Measurements from ENCODE around the gene WIF1.

The WIF1 gene

DNA sequence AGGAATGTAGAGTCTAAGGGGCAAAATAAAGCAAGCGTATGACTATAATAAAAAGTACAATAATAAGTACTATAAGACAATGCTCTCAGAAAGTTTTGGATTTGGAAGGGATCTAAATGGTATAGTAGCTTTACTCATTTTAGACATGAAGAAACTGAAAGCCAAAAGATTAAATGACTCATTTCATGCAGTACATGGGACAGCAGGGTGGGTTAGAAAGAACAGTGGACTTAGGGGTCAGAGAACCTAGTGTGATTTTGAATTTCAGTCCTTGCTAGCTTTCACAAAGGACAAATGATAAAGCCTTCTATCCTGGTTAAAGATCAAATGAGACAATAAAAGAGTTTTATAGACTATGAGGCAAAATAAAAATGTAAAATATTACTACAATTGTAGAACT, 41.5 kb upstream of the WIF1 start (continued):
- TF ChIP-seq ZNF280D (tag by site-specific recombination; IDR thresholded peaks at IDR 0.05) (no peak), ZNF514 (tag by site-specific recombination; IDR thresholded peaks at IDR 0.05) (no peak), ZNF658 (tag by site-specific recombination; IDR thresholded peaks at IDR 0.05) (no peak), ZNF302 (tag by site-specific recombination; IDR thresholded peaks at IDR 0.05; ENCODE audit: low read depth) (no peak), ZBTB20 (tag by site-specific recombination; IDR thresholded peaks at IDR 0.05) (no peak), ZBTB8A (tag by site-specific recombination; IDR thresholded peaks at IDR 0.05) (no peak), MZF1 (tag by site-specific recombination; IDR thresholded peaks at IDR 0.05; ENCODE audit: borderline replicate concordance) (no peak), ZNF701 (tag by site-specific recombination; IDR thresholded peaks at IDR 0.05) (no peak), ZNF19 (tag by site-specific recombination; IDR thresholded peaks at IDR 0.05; ENCODE audit: low read depth) (no peak)
- TF ChIP-seq, protein P1, sequence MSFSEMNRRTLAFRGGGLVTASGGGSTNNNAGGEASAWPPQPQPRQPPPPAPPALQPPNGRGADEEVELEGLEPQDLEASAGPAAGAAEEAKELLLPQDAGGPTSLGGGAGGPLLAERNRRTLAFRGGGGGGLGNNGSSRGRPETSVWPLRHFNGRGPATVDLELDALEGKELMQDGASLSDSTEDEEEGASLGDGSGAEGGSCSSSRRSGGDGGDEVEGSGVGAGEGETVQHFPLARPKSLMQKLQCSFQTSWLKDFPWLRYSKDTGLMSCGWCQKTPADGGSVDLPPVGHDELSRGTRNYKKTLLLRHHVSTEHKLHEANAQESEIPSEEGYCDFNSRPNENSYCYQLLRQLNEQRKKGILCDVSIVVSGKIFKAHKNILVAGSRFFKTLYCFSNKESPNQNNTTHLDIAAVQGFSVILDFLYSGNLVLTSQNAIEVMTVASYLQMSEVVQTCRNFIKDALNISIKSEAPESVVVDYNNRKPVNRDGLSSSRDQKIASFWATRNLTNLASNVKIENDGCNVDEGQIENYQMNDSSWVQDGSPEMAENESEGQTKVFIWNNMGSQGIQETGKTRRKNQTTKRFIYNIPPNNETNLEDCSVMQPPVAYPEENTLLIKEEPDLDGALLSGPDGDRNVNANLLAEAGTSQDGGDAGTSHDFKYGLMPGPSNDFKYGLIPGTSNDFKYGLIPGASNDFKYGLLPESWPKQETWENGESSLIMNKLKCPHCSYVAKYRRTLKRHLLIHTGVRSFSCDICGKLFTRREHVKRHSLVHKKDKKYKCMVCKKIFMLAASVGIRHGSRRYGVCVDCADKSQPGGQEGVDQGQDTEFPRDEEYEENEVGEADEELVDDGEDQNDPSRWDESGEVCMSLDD (tag by site-specific recombination; IDR thresholded peaks at IDR 0.05), result no peak
- TF ChIP-seq, protein P2, sequence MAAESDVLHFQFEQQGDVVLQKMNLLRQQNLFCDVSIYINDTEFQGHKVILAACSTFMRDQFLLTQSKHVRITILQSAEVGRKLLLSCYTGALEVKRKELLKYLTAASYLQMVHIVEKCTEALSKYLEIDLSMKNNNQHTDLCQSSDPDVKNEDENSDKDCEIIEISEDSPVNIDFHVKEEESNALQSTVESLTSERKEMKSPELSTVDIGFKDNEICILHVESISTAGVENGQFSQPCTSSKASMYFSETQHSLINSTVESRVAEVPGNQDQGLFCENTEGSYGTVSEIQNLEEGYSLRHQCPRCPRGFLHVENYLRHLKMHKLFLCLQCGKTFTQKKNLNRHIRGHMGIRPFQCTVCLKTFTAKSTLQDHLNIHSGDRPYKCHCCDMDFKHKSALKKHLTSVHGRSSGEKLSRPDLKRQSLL (tag by site-specific recombination; IDR thresholded peaks at IDR 0.05), result no peak

DNA sequence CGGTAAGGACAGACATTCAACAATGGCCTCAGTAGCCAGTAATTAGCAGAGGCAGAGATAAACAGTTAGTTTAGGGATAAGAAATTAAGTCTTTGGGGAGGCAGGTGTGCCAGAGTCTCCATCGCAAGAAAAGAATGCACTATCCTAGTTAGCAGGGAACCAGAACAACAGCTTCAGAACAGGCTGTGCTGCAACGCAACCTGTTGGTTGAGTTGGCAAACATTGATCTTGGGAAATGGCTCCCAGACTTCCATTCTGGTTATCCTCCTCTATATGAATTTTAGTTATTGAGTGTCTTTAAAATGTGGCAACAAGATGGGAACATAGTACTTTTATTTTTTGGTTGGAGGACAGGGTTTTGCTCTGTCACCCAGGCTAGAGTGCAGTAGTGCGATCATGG, 36.0 kb upstream of the WIF1 start:
- no peaks in the 10 kb centered on the region for H3K9me3 ChIP-seq (ENCODE audit: control insufficient read depth, insufficient read depth, low read depth, low read length)
- ChIA-PET POLR2A (no interaction called here), CTCF (interaction anchor here (0.6 kb wide), 1 partner anchor 10 kb away, joined by 5 read pairs; no protein-coding TSS in a partner anchor)
- H3K36me3 ChIP-seq (ENCODE audit: control insufficient read depth in 2 of 2, insufficient read depth in 1 of 2, low read length in 2 of 2), result no peaks in the 10 kb centered on the region
- no peak overlapping the region for H3K4me3 ChIP-seq (ENCODE audit: low read depth, low read length)
- H3K27ac ChIP-seq (ENCODE audit: extremely low read depth, low read depth, low read length), result no peak overlapping the region
- no peaks in the 10 kb centered on the region for H3K4me1 ChIP-seq (ENCODE audit: control insufficient read depth, insufficient read depth, low read length)
- TF ChIP-seq ZNF623 (tag by site-specific recombination; IDR thresholded peaks at IDR 0.05) (no peak), KLF8 (tag by site-specific recombination; IDR thresholded peaks at IDR 0.05) (no peak), INSM2 (tag by site-specific recombination; IDR thresholded peaks at IDR 0.05) (no peak), SCRT2 (tag by site-specific recombination; IDR thresholded peaks at IDR 0.05) (peak; percentile 52), ZNF561 (tag by site-specific recombination; IDR thresholded peaks at IDR 0.05; ENCODE audit: borderline replicate concordance) (no peak), ZNF18 (tag by site-specific recombination; IDR thresholded peaks at IDR 0.05) (no peak), ZNF398 (tag by site-specific recombination; IDR thresholded peaks at IDR 0.05) (no peak)
- TF ChIP-seq, protein P2 (tag by site-specific recombination; IDR thresholded peaks at IDR 0.05), result no peak

Measured in HEK293 (cell line).